ENCODE results near the gene DSC1. TPM values are rescaled to one million over a fixed set of nuclear protein-coding genes. Genes with fewer than 3 reads are reported as not detected.

DSC1 gene
- total RNA-seq, 4 donors from 2014 or later, result not detected

DNA sequence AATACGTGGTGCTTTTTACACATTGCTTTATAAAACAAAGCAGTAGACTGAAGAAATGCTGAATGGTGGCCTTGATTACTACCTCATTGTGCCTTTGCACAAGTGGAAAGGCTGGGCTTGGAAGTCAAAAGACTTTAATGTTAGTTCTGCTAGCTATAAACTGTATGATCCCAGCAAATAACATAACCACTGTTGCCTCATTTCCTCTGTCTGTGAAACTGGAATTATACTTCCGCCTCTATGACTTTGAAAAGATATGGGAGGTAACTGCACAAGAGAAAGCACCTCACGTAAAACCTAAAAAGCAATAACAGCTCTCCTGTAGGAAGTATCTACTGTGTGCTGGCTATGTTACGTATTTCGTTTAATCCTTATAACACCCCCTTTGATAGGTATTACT lies 43.4 kb upstream of the DSC1 start:
- H3K27ac ChIP-seq, result no peak overlapping the region
- H3K36me3 ChIP-seq, result no peaks in the 10 kb centered on the region
- no peak for TF ChIP-seq POLR2A (IDR thresholded peaks at IDR 0.05)
- TF ChIP-seq, protein P1, sequence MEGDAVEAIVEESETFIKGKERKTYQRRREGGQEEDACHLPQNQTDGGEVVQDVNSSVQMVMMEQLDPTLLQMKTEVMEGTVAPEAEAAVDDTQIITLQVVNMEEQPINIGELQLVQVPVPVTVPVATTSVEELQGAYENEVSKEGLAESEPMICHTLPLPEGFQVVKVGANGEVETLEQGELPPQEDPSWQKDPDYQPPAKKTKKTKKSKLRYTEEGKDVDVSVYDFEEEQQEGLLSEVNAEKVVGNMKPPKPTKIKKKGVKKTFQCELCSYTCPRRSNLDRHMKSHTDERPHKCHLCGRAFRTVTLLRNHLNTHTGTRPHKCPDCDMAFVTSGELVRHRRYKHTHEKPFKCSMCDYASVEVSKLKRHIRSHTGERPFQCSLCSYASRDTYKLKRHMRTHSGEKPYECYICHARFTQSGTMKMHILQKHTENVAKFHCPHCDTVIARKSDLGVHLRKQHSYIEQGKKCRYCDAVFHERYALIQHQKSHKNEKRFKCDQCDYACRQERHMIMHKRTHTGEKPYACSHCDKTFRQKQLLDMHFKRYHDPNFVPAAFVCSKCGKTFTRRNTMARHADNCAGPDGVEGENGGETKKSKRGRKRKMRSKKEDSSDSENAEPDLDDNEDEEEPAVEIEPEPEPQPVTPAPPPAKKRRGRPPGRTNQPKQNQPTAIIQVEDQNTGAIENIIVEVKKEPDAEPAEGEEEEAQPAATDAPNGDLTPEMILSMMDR (IDR thresholded peaks at IDR 0.05), result no peak
- no peaks in the 10 kb centered on the region for H3K9me3 ChIP-seq
- no peaks in the 10 kb centered on the region for H3K27me3 ChIP-seq
- no peaks in the 10 kb centered on the region for H3K4me1 ChIP-seq
- DNase-seq, result no peak
- intact Hi-C loops (cut with DNase I; ENCODE audit: low total_unique reads), result no loop called here
- no peak overlapping the region for H3K4me3 ChIP-seq

DNA sequence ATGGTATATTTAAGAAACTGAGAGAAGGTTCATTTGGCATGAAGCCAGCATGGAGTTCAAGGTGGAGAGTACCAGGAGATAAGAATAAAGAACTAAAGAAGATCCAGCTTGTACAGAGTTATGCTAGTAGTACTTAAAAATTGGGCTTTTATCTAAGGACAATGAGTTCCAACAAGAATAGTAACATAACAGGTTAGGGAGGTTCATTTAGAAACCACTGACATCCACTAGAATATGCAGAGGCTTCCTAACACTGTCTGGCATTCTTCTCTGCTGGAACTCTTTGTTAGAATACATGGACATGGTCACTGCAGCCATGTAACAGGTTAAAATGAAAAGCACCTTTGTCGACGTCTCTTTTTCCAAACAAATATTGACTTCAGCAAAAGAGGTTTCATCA lies 42.6 kb upstream of the DSC1 start:
- intact Hi-C loops (cut with DNase I; ENCODE audit: low total_unique reads), result no loop called here
- Histone ChIP-seq H3K4me1 (no peaks in the 10 kb centered on the region), H3K4me3 (no peak overlapping the region), H3K27me3 (no peaks in the 10 kb centered on the region), H3K9me3 (no peaks in the 10 kb centered on the region), H3K36me3 (no peaks in the 10 kb centered on the region), H3K27ac (no peak overlapping the region)
- DNase-seq, result no peak
- no peak for TF ChIP-seq POLR2A (IDR thresholded peaks at IDR 0.05)
- TF ChIP-seq, protein P1 (IDR thresholded peaks at IDR 0.05), result no peak

DNA sequence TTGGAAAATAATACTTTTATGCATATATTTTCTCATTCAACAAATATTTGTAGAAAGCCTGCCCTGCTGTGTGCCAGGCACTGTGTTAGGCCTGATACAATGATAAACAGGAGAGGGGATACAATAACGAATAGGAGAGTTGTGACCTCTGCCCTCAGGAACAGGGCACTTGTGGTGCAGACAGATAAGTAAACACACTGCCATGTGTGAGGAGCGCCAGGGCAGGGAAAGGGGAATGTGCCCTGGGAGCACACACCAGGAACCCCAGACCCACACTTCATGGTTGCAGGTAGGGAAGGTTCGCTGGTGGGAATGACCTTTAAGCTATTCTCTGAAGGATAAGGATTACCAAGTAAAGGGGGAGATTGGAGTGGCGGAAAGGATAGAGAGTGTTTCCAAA lies 42.2 kb upstream of the DSC1 start:
- intact Hi-C loops (cut with DNase I; ENCODE audit: low total_unique reads), result no loop called here
- Histone ChIP-seq H3K27ac (no peak overlapping the region), H3K36me3 (no peaks in the 10 kb centered on the region), H3K27me3 (no peaks in the 10 kb centered on the region), H3K4me3 (no peak overlapping the region), H3K4me1 (no peaks in the 10 kb centered on the region), H3K9me3 (no peaks in the 10 kb centered on the region)
- DNase-seq, result no peak
- no peak for TF ChIP-seq POLR2A (IDR thresholded peaks at IDR 0.05)
- TF ChIP-seq, protein P1 (IDR thresholded peaks at IDR 0.05), result no peak

DNA sequence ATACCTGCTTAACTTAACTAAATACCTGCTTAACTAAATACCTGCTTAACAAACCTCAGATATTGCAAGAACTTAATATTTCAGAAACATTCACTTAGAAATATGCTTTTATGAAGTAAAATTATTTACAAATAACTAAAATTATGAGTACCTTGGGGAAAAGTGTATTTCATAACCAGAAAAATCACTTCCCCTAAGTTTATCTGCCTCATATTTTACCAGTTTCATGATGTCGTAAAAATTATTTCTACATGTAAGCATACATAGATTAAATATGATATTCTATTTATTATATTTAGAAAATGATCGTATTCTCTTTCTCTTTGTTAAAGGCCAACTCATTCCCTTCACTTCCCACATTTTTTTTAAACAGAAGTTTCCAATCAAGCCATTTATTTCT lies 41.5 kb upstream of the DSC1 start:
- Histone ChIP-seq H3K27ac (no peak overlapping the region), H3K4me3 (no peak overlapping the region), H3K9me3 (no peaks in the 10 kb centered on the region), H3K27me3 (no peaks in the 10 kb centered on the region), H3K36me3 (no peaks in the 10 kb centered on the region), H3K4me1 (no peaks in the 10 kb centered on the region)
- TF ChIP-seq POLR2A (IDR thresholded peaks at IDR 0.05), result no peak
- TF ChIP-seq, protein P1 (IDR thresholded peaks at IDR 0.05), result no peak
- intact Hi-C loops (cut with DNase I; ENCODE audit: low total_unique reads), result no loop called here
- DNase-seq, result no peak

DNA sequence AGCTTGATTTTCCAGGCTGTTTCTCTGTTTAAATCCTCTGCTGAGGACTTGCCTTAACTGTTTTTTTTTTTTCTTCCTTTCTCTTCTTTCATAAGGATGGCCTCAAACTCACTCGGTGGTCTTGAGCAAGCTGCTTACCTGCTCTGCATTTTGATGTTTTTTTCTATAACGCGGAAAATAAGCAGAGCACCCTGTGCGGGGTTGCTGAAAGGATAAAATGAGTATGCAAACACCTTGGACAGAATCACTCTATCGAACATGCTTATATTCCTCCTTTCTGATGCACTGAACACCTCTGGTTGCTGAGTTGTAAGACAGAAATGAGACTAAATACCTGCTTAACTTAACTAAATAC lies 41.1 kb upstream of the DSC1 start:
- Histone ChIP-seq H3K27ac (no peak overlapping the region), H3K4me3 (no peak overlapping the region), H3K36me3 (no peaks in the 10 kb centered on the region), H3K9me3 (no peaks in the 10 kb centered on the region), H3K27me3 (no peaks in the 10 kb centered on the region), H3K4me1 (no peaks in the 10 kb centered on the region)
- TF ChIP-seq, protein P1 (IDR thresholded peaks at IDR 0.05), result no peak
- TF ChIP-seq POLR2A (IDR thresholded peaks at IDR 0.05), result no peak
- DNase-seq, result no peak
- intact Hi-C loops (cut with DNase I; ENCODE audit: low total_unique reads), result no loop called here
